Cortex of kidney (tissue), 1 donor: Measurements from ENCODE around the gene LEMD1.
"Not testable (repeated sequence)": the region's sequence is repeated elsewhere in the genome, so short reads cannot be mapped to it uniquely, and the experiment has no call there.

Source experiments
- DNase-seq: peaks from one replicate; lab custom pipeline; 2025; lab: John Stamatoyannopoulos, UW

The LEMD1 gene

DNA sequence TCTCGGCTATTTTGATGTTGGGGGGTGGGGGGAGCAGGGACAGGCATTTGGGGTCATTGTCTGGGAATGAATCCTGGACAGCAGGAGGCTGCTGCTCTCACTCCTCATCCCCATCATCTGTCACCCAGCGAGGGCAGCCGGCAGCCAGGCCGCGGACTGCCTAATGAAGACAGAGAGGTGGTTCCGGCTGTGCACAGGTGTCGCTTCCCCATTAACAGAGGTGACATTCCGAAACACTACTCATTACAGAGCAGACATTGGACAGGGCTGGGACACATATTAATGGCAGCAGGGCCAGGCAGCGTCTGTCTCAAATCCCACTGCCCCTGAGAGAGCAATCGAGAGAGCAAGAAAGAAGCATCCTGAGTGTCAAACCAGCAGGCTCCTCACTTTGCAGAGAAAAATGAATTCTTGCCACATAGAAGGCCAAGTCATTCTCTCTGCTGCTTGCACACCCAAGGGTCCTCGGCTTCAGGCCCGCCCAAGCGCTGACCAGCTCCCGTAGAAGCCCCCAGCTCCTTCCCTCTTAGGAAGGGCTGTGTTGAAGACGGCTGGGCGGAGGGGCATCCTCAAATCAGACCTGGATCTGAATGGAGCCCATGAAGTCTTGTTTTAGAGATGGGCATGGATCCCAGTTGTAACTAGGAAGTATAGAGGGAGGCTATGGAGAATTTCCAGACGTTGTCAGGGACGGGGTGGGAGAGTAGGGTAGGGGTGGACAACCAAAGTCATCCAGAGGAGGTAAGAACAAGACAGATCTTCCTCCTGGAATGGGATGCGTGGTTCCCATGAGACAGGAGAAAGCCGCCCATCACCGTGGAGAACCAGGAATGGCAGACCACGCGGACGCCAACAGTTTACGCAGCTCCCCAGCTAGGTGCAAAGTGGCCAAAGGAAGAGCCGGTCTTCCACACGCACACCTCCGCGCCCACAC lies 8.2 kb upstream of the LEMD1 start:
- no peak for DNase-seq

GRCh38 chr1:205424901-205425600 lies 3.2 kb upstream of the LEMD1 start:
- DNase-seq, result no peak

GRCh38 chr1:205423814-205424399 lies 2.1 kb upstream of the LEMD1 start:
- DNase-seq, result no peak

- DNase-seq, result no peak
Measured at GRCh38 chr1:205422993-205423642, 1.3 kb upstream of the LEMD1 start.

GRCh38 chr1:205420938-205421337 lies 918 bp downstream of the LEMD1 start:
- no peak for DNase-seq

DNA sequence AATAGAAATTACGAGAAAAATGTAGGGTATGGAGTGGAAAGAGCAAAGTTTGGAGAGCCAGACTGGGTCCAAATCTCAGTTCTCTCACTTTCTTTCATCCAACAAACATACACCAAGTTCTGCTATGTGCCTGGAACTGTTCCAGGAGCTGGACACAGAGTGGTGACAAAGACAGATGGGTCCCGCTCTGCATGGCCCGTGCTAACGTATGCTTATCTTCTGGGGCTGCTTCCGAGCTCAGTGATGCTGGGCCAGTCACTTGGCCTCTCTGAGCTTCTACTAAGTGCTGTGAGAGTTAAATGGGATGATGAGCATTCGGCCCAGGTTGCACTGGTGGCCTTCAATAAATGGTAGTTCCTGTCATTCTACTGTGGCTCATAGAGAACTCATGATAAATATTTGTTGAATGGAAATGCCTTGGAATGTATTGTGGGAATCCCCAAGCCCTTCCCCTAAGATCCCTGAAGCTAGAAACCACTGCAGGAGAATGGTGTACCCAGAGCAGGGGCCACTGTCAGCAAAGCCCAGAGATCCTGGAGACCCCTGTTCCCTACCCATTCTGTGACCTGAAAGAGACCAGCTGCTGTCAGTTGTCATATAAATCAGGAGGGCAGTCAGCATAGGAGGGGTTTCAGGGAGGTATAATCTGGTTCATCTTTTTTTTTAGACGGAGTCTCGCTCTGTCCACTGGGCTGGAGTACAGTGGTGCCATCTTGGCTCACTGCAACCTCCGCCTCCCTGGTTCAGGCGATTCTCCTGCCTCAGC lies 3.8 kb downstream of the LEMD1 start:
- no peak for DNase-seq

DNA sequence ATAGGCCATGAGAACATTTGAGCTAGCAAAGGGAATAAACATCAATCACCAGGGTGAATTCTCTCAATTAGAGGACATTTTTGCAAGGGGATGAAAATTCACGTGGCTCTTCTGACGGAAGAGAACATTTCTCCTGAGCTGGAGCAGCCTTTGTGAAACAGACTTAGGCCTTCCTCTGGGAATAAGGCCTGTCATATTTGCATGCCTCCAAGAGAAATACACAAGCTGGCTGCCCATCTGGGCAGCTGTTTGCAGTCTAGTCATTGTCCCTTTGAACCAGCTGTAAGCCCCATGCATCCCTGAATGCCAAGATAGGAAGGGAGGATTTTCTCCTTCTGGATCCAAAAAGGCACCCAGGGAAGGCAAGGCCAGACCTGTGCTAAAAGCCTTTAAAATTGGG lies 5.5 kb downstream of the LEMD1 start:
- DNase-seq, result no peak

DNA sequence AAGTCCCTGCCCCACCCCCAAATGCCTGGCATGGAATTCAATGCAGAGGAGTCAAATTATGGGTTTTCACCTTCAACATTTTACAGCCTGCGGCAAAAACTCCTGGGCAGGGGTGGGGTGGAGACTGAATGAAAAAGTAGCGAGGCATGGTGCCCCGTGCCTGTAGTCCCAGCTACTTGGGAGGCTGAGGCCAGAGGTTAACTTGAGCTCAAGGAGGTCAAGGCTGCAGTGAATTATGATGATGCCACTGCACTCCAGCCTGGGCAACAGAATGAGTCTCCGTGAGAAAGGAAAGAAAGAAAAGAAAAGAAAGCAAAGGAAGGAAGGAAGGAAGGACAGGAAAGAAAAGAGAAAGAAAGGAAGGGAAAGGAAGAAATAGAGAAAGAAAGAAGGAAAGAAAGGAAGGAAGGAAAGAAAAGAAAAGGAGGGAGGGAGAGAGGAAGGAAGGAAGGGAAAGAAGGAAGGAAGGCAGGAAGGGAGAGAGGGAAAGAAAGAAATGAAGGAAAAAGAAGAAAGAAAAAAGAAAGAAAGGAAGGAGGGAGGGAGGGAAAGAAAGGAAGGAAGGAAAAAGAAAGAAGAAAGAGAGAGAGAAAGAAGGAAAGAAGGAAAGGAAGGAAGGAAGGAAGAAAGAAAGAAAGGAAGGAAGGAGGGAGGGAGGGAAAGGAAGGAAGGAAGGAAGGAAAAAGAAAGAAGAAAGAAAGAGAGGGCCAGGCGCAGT lies 11.1 kb downstream of the LEMD1 start:
- DNase-seq, result no peak

- no peak for DNase-seq
Measured at GRCh38 chr1:205407970-205408369, 13.9 kb downstream of the LEMD1 start.

DNA sequence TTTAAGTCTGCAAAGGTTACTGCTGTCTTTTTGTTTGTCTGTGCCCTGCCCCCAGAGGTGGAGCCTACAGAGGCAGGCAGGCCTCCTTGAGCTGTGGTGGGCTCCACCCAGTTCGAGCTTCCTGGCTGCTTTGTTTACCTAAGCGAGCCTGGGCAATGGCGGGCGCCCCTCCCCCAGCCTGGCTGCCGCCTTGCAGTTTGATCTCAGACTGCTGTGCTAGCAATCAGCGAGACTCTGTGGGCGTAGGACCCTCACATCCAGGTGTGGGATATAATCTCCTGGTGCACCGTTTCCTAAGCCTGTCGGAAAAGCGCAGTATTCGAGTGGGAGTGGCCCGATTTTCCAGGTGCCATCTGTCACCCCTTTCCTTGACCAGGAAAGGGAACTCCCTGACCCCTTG lies 15.6 kb downstream of the LEMD1 start:
- not testable (repeated sequence) for DNase-seq

GRCh38 chr1:205404484-205404883 lies 17.4 kb downstream of the LEMD1 start:
- not testable (repeated sequence) for DNase-seq

DNA sequence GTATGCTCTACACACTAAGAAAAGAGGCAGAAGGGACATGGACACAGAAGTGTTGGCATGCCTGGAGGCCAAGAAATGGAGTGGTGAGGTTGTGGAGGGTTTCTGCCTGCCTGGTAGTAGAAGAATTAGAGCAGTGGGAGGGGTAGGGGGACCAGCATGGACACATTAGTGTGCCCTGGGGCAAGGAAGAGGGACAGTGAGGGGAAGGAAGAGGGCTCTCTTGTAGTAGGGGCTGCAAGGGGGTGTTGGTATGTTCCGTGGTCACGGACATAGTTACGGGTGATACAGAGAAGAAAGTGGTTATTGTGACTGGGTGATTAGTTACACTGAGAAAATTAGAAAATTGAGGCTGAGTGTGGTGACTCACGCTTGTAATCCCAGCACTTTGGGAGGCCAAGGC lies 23.3 kb downstream of the LEMD1 start:
- no peak for DNase-seq

GRCh38 chr1:205396967-205397616 lies 24.8 kb downstream of the LEMD1 start:
- DNase-seq, result no peak

GRCh38 chr1:205395616-205396015 lies 26.2 kb downstream of the LEMD1 start:
- DNase-seq, result no peak

- DNase-seq, result no peak
Measured at GRCh38 chr1:205392650-205393049, 29.2 kb downstream of the LEMD1 start.

- no peak for DNase-seq
Measured at GRCh38 chr1:205391386-205391785, 30.5 kb downstream of the LEMD1 start.

DNA sequence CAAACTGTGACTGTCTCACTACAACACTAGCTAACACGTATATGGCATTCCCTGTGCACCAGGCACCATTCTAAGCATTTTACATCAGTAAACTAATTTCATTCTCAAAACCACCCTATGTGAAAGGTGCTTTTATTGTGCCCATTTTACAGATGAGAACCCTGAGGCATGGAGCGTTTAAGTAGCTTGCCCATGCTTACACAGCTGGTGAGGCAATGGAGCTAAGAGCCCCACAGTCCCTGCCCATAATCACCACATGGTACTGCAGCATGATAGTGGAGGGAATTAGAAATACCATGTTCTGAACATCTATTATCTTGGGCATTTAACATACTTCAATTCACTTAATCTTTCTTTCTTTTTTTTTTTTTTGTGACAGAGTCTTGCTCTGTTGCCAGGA lies 34.0 kb downstream of the LEMD1 start:
- DNase-seq, result no peak

DNA sequence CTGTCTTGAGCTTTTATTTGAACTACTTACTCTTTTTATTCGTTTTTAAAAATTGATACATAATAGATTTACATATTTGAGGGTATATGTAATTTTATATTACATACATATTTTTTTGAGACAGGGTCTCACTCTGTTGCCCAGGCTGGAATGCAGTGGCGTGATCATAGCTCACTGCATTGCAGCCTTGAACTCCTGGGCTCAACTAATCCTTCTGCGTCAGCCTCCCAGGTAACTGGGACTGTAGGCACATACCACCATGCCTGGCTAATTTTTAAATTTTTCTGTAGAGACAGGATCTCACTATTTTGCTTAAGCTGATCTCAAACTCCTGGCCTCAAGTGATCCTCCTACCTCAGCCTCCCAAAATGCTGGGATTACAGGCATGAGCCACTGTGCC lies 38.9 kb downstream of the LEMD1 start:
- DNase-seq, result not testable (repeated sequence)

DNA sequence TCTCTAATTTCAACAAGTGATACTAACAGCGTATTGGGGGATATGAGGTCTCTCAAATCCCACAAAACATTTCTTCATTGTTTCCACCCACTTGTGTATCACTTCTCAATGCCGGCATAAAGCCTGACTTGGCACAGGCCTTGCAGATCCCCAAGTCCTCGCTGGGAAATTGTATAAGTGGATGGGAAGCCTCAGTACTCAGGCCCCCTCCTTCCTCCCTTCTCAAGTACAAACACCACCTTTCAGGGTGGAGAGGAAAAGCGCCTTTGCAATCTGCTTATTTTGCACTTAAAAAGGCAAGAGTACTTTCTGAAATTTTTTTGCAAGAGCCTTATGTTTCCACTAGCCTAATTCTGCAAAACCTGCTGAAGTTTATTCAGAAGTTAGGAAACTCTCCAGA lies 39.3 kb downstream of the LEMD1 start:
- DNase-seq, result no peak

DNA sequence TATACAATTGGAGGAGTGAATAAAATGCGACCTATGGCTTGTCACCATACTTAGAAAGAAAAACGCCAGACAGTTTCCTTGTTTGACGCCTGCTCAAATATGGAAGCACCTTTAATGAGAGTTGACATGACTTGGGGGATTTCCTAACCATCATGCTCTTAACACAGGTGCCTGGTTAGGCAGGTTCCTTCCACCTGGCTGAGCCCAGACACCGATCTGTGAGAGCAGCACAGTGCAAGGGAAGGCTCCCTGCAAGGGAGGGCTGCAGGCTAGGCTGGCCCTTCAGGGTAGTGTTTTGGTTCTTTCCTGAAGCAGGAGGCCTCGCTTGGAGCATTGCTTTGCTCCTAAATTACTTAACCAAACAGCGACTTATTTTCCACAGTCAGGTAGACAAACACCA lies 40.6 kb downstream of the LEMD1 start:
- DNase-seq, result no peak
